Stomach (tissue), 9 donors: ENCODE measurements around the gene INSR. TPM values are rescaled to one million over a fixed set of nuclear protein-coding genes. Genes with fewer than 3 reads are reported as not detected.

Source experiments
- DNase-seq, 2 donors: peaks; one replicate each; pipeline versions ENCODE4 v3.0.0 to v3.0.0-alpha.2; 2013 to 2019
- H3K27ac ChIP-seq, 5 donors: fragments of 200-600 bp in 4 of 5; sonication (generic) in 4 of 5; one replicate each; pipeline ENCODE4 v1.5.1; 2013 to 2019; ENCODE audit warnings: mild to moderate bottlenecking in 1 of 5, moderate library complexity in 1 of 5
- H3K27me3 ChIP-seq, 3 donors: fragments of 200-600 bp; sonication (generic); one replicate each; pipeline ENCODE4 v1.5.1; 2017 to 2019; ENCODE audit warnings: mixed run types in 1 of 3
- H3K36me3 ChIP-seq, 4 donors: fragments of 200-600 bp; sonication (generic); 1 replicate in 3 of 4; 2 replicates in 1 of 4; pipeline ENCODE4 v1.5.1; 2016 to 2019
- H3K4me1 ChIP-seq, 4 donors: fragments of 200-600 bp; sonication (generic); one replicate each; pipeline ENCODE4 v1.5.1; 2016 to 2019
- H3K4me3 ChIP-seq, 4 donors: fragments of 200-600 bp; sonication (generic) in 3 of 4; one replicate each; pipeline ENCODE4 v1.5.1; 2016 to 2019; ENCODE audit warnings: mild to moderate bottlenecking in 1 of 4
- H3K9me3 ChIP-seq, 4 donors: fragments of 200-600 bp; sonication (generic); one replicate each; pipeline ENCODE4 v1.5.1; 2016 to 2019
- EP300 ChIP-seq: sonication (generic); formaldehyde crosslinking; IDR thresholded peaks from one replicate; pipeline ENCODE4 v1.6.1; 2017; ENCODE audit warnings: antibody characterized with exemption
- POLR2A ChIP-seq, 4 donors: fragments of 450-650 bp; IDR thresholded peaks; one replicate each; pipeline ENCODE4 v1.6.1; 2016; ENCODE audit warnings: antibody characterized with exemption in 4 of 4, control low read depth in 2 of 4, mild to moderate bottlenecking in 1 of 4, moderate library complexity in 1 of 4
- POLR2AphosphoS5 ChIP-seq, 3 donors: sonication (generic); formaldehyde crosslinking; IDR thresholded peaks; one replicate each; pipeline ENCODE4 v1.6.1; 2016; ENCODE audit warnings: antibody characterized with exemption in 3 of 3
- WGBS, 5 donors: extraction: QIAGEN DNeasy Blood & Tissue Kit in 3 of 5; methylation state at CpG; one replicate each; pipeline versions ENCODE4 v1.1.5 to v1.1.7; 2013 to 2018; 5-methylcytosine and 5-hydroxymethylcytosine counted together
- intact Hi-C: fragments of 100-400 bp; cut with DNase I; formaldehyde crosslinking; loops from one replicate; pipeline ENCODE4 v1.15.1; 2023; ENCODE audit warnings: low total_unique reads
- polyA plus RNA-seq, 3 donors: library from polyadenylated mRNA; stranded (reverse); fragments of 200-250 nt; gene quantifications; one replicate each; pipeline ENCODE4 v1.2.3, GENCODE V29; 2013
- total RNA-seq, 5 donors: library from RNA; depleted of rRNA; stranded (reverse); fragments of >200 nt; gene quantifications; one replicate each; pipeline versions ENCODE4 v1.1.0 to v1.2.3, GENCODE V29; 2014 to 2016
- TF ChIP-seq, protein P1 (sequence below), 7 experiments: fragments of 450-650 bp in 4 of 7; fragments of 200-600 bp in 3 of 7; sonication (generic) in 3 of 7; IDR thresholded peaks; one replicate each; pipeline ENCODE4 v1.5.1; 2016 to 2019; ENCODE audit warnings: antibody characterized with exemption in 7 of 7, control low read depth in 2 of 7, mild to moderate bottlenecking in 1 of 7
- donor health status: healthy with polysubstance abuse.
- donor health status: Bipolar disorder and iron deficiency.
- donor health status: healthy.

The INSR gene
- total and polyA plus RNA-seq, 8 donors: 4.4 to 513 (median 66.4) TPM

GRCh38 chr19:7179917-7180306 is 114.3 kb downstream of the INSR start:
- no peak for DNase-seq
- WGBS, 5 donors: 50 to 64% (median 57%) methylated on average over 3 of the region's 3 CpGs
- peak overlapping the region; percentile 9 to 78 (median 59) for H3K27ac ChIP-seq
- peaks cover 18 to 62% (median 42%) of the 10 kb centered on the region in 4 donors for H3K4me1 ChIP-seq
- intact Hi-C loops: no loop called here
- no peaks in the 10 kb centered on the region for H3K27me3 ChIP-seq
- no peaks in the 10 kb centered on the region for H3K9me3 ChIP-seq
- H3K4me3 ChIP-seq: no peak overlapping the region
- H3K36me3 ChIP-seq: peaks cover 0 to 24% (median 17%) of the 10 kb centered on the region in 4 donors
- TF ChIP-seq POLR2AphosphoS5 (IDR thresholded peaks at IDR 0.05) (no peak), POLR2A (IDR thresholded peaks at IDR 0.05) (no peak), EP300 (no peak)
- TF ChIP-seq, protein P1, sequence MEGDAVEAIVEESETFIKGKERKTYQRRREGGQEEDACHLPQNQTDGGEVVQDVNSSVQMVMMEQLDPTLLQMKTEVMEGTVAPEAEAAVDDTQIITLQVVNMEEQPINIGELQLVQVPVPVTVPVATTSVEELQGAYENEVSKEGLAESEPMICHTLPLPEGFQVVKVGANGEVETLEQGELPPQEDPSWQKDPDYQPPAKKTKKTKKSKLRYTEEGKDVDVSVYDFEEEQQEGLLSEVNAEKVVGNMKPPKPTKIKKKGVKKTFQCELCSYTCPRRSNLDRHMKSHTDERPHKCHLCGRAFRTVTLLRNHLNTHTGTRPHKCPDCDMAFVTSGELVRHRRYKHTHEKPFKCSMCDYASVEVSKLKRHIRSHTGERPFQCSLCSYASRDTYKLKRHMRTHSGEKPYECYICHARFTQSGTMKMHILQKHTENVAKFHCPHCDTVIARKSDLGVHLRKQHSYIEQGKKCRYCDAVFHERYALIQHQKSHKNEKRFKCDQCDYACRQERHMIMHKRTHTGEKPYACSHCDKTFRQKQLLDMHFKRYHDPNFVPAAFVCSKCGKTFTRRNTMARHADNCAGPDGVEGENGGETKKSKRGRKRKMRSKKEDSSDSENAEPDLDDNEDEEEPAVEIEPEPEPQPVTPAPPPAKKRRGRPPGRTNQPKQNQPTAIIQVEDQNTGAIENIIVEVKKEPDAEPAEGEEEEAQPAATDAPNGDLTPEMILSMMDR (IDR thresholded peaks at IDR 0.05): no peak

GRCh38 chr19:7177926-7178325 is 116.3 kb downstream of the INSR start:
- Histone ChIP-seq H3K27me3 (no peaks in the 10 kb centered on the region), H3K9me3 (no peaks in the 10 kb centered on the region), H3K36me3 (peaks cover 0 to 31% (median 18%) of the 10 kb centered on the region in 4 donors), H3K4me1 (peaks cover 18 to 46% (median 30%) of the 10 kb centered on the region in 4 donors), H3K4me3 (no peak overlapping the region), H3K27ac (peak overlapping the region in 1 of 5 donors; percentile 78)
- DNase-seq: peak in 1 of 2 donors; percentile 41
- intact Hi-C loops: no loop called here
- WGBS, 5 donors: 63 to 79% (median 72%) methylated on average over 6 to 7 of the region's 7 CpGs
- TF ChIP-seq, protein P1 (IDR thresholded peaks at IDR 0.05): no peak
- TF ChIP-seq EP300 (no peak), POLR2AphosphoS5 (IDR thresholded peaks at IDR 0.05) (peak in 1 of 3 donors; percentile 15)

GRCh38 chr19:7176792-7177191 is 117.4 kb downstream of the INSR start:
- Histone ChIP-seq H3K27ac (no peak overlapping the region), H3K4me3 (no peak overlapping the region), H3K27me3 (no peaks in the 10 kb centered on the region), H3K9me3 (no peaks in the 10 kb centered on the region), H3K4me1 (peaks cover 18 to 34% (median 23%) of the 10 kb centered on the region in 4 donors), H3K36me3 (peaks cover 0 to 41% (median 28%) of the 10 kb centered on the region in 4 donors)
- intact Hi-C loops: no loop called here
- TF ChIP-seq POLR2A (IDR thresholded peaks at IDR 0.05) (no peak), EP300 (no peak), POLR2AphosphoS5 (IDR thresholded peaks at IDR 0.05) (no peak)
- TF ChIP-seq, protein P1 (IDR thresholded peaks at IDR 0.05): no peak
- whole genome bisulfite sequencing, 5 donors: 87 to 91% (median 88%) methylated on average over 4 of the region's 4 CpGs
- no peak for DNase-seq

GRCh38 chr19:7172794-7173193 is 121.4 kb downstream of the INSR start:
- Histone ChIP-seq H3K27ac (no peak overlapping the region), H3K9me3 (no peaks in the 10 kb centered on the region), H3K4me3 (no peak overlapping the region), H3K4me1 (peaks cover 0 to 3% (median under 1%) of the 10 kb centered on the region in 4 donors), H3K27me3 (no peaks in the 10 kb centered on the region), H3K36me3 (peaks cover 29 to 81% (median 68%) of the 10 kb centered on the region in 4 donors)
- DNase-seq: no peak
- 91 to 99% (median 97%) methylated on average over 4 of the region's 4 CpGs for WGBS, 5 donors
- no peak for TF ChIP-seq POLR2A (IDR thresholded peaks at IDR 0.05)
- TF ChIP-seq POLR2AphosphoS5 (IDR thresholded peaks at IDR 0.05): no peak
- no peak for TF ChIP-seq EP300
- TF ChIP-seq, protein P1 (IDR thresholded peaks at IDR 0.05): no peak
- intact Hi-C loops: no loop called here
